Measurements from ENCODE around the gene TBC1D22A. TPM values are rescaled to one million over a fixed set of nuclear protein-coding genes. Genes with fewer than 3 reads are reported as not detected.

Gene TBC1D22A
- polyA plus RNA-seq, 2 donors, result 15.1 to 17.4 TPM

- H3K9me3 ChIP-seq (ENCODE audit: control insufficient read depth in 2 of 2, insufficient read depth in 1 of 2, low read depth in 1 of 2, low read length in 1 of 2), result no peaks in the 10 kb centered on the region
- H3K4me3 ChIP-seq (ENCODE audit: low read depth in 1 of 2, low read length in 2 of 2), result no peak overlapping the region
- no peaks in the 10 kb centered on the region for H3K27me3 ChIP-seq (ENCODE audit: control insufficient read depth in 1 of 2, insufficient read depth in 2 of 2, low read length in 2 of 2)
- WGBS, 2 donors, result 31 to 46% methylated on average over 14 of the region's 14 CpGs
- peaks cover 0 to 7% of the 10 kb centered on the region in 2 donors for H3K4me1 ChIP-seq (ENCODE audit: control insufficient read depth in 2 of 2, insufficient read depth in 2 of 2, low read length in 1 of 2)
- no peak overlapping the region for H3K27ac ChIP-seq (ENCODE audit: low read depth in 2 of 2, low read length in 1 of 2)
- H3K36me3 ChIP-seq (ENCODE audit: control insufficient read depth in 2 of 2, insufficient read depth in 2 of 2, low read length in 1 of 2), result peaks cover 10 to 31% of the 10 kb centered on the region in 2 donors
These were observed 231.2 kb downstream of the TBC1D22A start for GRCh38 chr22:46993633-46994032.

- Histone ChIP-seq H3K27ac (ENCODE audit: low read depth in 2 of 2, low read length in 1 of 2) (no peak overlapping the region), H3K36me3 (ENCODE audit: control insufficient read depth in 2 of 2, insufficient read depth in 2 of 2, low read length in 1 of 2) (peaks cover 10 to 31% of the 10 kb centered on the region in 2 donors), H3K9me3 (ENCODE audit: control insufficient read depth in 2 of 2, insufficient read depth in 1 of 2, low read depth in 1 of 2, low read length in 1 of 2) (no peaks in the 10 kb centered on the region), H3K27me3 (ENCODE audit: control insufficient read depth in 1 of 2, insufficient read depth in 2 of 2, low read length in 2 of 2) (no peaks in the 10 kb centered on the region), H3K4me1 (ENCODE audit: control insufficient read depth in 2 of 2, insufficient read depth in 2 of 2, low read length in 1 of 2) (peaks cover 0 to 7% of the 10 kb centered on the region in 2 donors), H3K4me3 (ENCODE audit: low read depth in 1 of 2, low read length in 2 of 2) (no peak overlapping the region)
- WGBS, 2 donors, result 87 to 90% methylated on average over 11 of the region's 11 CpGs
These were observed 231.8 kb downstream of the TBC1D22A start for GRCh38 chr22:46994265-46994664.

GRCh38 chr22:46994983-46995382 is 232.5 kb downstream of the TBC1D22A start:
- 89 to 96% methylated on average over 13 of the region's 13 CpGs for WGBS, 2 donors
- Histone ChIP-seq H3K27ac (ENCODE audit: low read depth in 2 of 2, low read length in 1 of 2) (no peak overlapping the region), H3K36me3 (ENCODE audit: control insufficient read depth in 2 of 2, insufficient read depth in 2 of 2, low read length in 1 of 2) (peaks cover 10 to 31% of the 10 kb centered on the region in 2 donors), H3K4me3 (ENCODE audit: low read depth in 1 of 2, low read length in 2 of 2) (no peak overlapping the region), H3K27me3 (ENCODE audit: control insufficient read depth in 1 of 2, insufficient read depth in 2 of 2, low read length in 2 of 2) (no peaks in the 10 kb centered on the region), H3K9me3 (ENCODE audit: control insufficient read depth in 2 of 2, insufficient read depth in 1 of 2, low read depth in 1 of 2, low read length in 1 of 2) (no peaks in the 10 kb centered on the region), H3K4me1 (ENCODE audit: control insufficient read depth in 2 of 2, insufficient read depth in 2 of 2, low read length in 1 of 2) (peaks cover 0 to 7% of the 10 kb centered on the region in 2 donors)

- Histone ChIP-seq H3K27me3 (ENCODE audit: control insufficient read depth in 1 of 2, insufficient read depth in 2 of 2, low read length in 2 of 2) (no peaks in the 10 kb centered on the region), H3K27ac (ENCODE audit: low read depth in 2 of 2, low read length in 1 of 2) (no peak overlapping the region), H3K4me1 (ENCODE audit: control insufficient read depth in 2 of 2, insufficient read depth in 2 of 2, low read length in 1 of 2) (peaks cover 0 to 7% of the 10 kb centered on the region in 2 donors), H3K9me3 (ENCODE audit: control insufficient read depth in 2 of 2, insufficient read depth in 1 of 2, low read depth in 1 of 2, low read length in 1 of 2) (no peaks in the 10 kb centered on the region), H3K36me3 (ENCODE audit: control insufficient read depth in 2 of 2, insufficient read depth in 2 of 2, low read length in 1 of 2) (peaks cover 10 to 29% of the 10 kb centered on the region in 2 donors), H3K4me3 (ENCODE audit: low read depth in 1 of 2, low read length in 2 of 2) (no peak overlapping the region)
- 93 to 94% methylated on average over 21 to 24 of the region's 24 CpGs for WGBS, 2 donors
These were observed 233.3 kb downstream of the TBC1D22A start for GRCh38 chr22:46995501-46996360.

GRCh38 chr22:46996595-46997310 is 234.3 kb downstream of the TBC1D22A start:
- Histone ChIP-seq H3K27me3 (ENCODE audit: control insufficient read depth in 1 of 2, insufficient read depth in 2 of 2, low read length in 2 of 2) (no peaks in the 10 kb centered on the region), H3K36me3 (ENCODE audit: control insufficient read depth in 2 of 2, insufficient read depth in 2 of 2, low read length in 1 of 2) (peaks cover 6 to 19% of the 10 kb centered on the region in 2 donors), H3K4me3 (ENCODE audit: low read depth in 1 of 2, low read length in 2 of 2) (no peak overlapping the region), H3K27ac (ENCODE audit: low read depth in 2 of 2, low read length in 1 of 2) (no peak overlapping the region), H3K9me3 (ENCODE audit: control insufficient read depth in 2 of 2, insufficient read depth in 1 of 2, low read depth in 1 of 2, low read length in 1 of 2) (no peaks in the 10 kb centered on the region), H3K4me1 (ENCODE audit: control insufficient read depth in 2 of 2, insufficient read depth in 2 of 2, low read length in 1 of 2) (peaks cover 0 to 7% of the 10 kb centered on the region in 2 donors)
- 80 to 93% methylated on average over 11 of the region's 11 CpGs for WGBS, 2 donors

GRCh38 chr22:46997311-46997970 is 235.0 kb downstream of the TBC1D22A start:
- Histone ChIP-seq H3K27me3 (ENCODE audit: control insufficient read depth in 1 of 2, insufficient read depth in 2 of 2, low read length in 2 of 2) (no peaks in the 10 kb centered on the region), H3K9me3 (ENCODE audit: control insufficient read depth in 2 of 2, insufficient read depth in 1 of 2, low read depth in 1 of 2, low read length in 1 of 2) (no peaks in the 10 kb centered on the region), H3K27ac (ENCODE audit: low read depth in 2 of 2, low read length in 1 of 2) (no peak overlapping the region), H3K4me3 (ENCODE audit: low read depth in 1 of 2, low read length in 2 of 2) (no peak overlapping the region), H3K36me3 (ENCODE audit: control insufficient read depth in 2 of 2, insufficient read depth in 2 of 2, low read length in 1 of 2) (peaks cover 1 to 14% of the 10 kb centered on the region in 2 donors), H3K4me1 (ENCODE audit: control insufficient read depth in 2 of 2, insufficient read depth in 2 of 2, low read length in 1 of 2) (peaks cover 0 to 7% of the 10 kb centered on the region in 2 donors)
- 88 to 89% methylated on average over 15 of the region's 15 CpGs for WGBS, 2 donors

GRCh38 chr22:46998331-46998730 is 235.9 kb downstream of the TBC1D22A start:
- peaks cover 0 to 7% of the 10 kb centered on the region in 2 donors for H3K4me1 ChIP-seq (ENCODE audit: control insufficient read depth in 2 of 2, insufficient read depth in 2 of 2, low read length in 1 of 2)
- WGBS, 2 donors, result 96 to 98% methylated on average over 12 of the region's 12 CpGs
- H3K27ac ChIP-seq (ENCODE audit: low read depth in 2 of 2, low read length in 1 of 2), result no peak overlapping the region
- no peaks in the 10 kb centered on the region for H3K9me3 ChIP-seq (ENCODE audit: control insufficient read depth in 2 of 2, insufficient read depth in 1 of 2, low read depth in 1 of 2, low read length in 1 of 2)
- H3K27me3 ChIP-seq (ENCODE audit: control insufficient read depth in 1 of 2, insufficient read depth in 2 of 2, low read length in 2 of 2), result no peaks in the 10 kb centered on the region
- H3K4me3 ChIP-seq (ENCODE audit: low read depth in 1 of 2, low read length in 2 of 2), result no peak overlapping the region
- H3K36me3 ChIP-seq (ENCODE audit: control insufficient read depth in 2 of 2, insufficient read depth in 2 of 2, low read length in 1 of 2), result peaks cover 0 to 16% of the 10 kb centered on the region in 2 donors

GRCh38 chr22:47000256-47000655 is 237.8 kb downstream of the TBC1D22A start:
- Histone ChIP-seq H3K36me3 (ENCODE audit: control insufficient read depth in 2 of 2, insufficient read depth in 2 of 2, low read length in 1 of 2) (peaks cover 0 to 21% of the 10 kb centered on the region in 2 donors), H3K27ac (ENCODE audit: low read depth in 2 of 2, low read length in 1 of 2) (no peak overlapping the region), H3K4me1 (ENCODE audit: control insufficient read depth in 2 of 2, insufficient read depth in 2 of 2, low read length in 1 of 2) (no peaks in the 10 kb centered on the region), H3K27me3 (ENCODE audit: control insufficient read depth in 1 of 2, insufficient read depth in 2 of 2, low read length in 2 of 2) (no peaks in the 10 kb centered on the region), H3K9me3 (ENCODE audit: control insufficient read depth in 2 of 2, insufficient read depth in 1 of 2, low read depth in 1 of 2, low read length in 1 of 2) (no peaks in the 10 kb centered on the region), H3K4me3 (ENCODE audit: low read depth in 1 of 2, low read length in 2 of 2) (no peak overlapping the region)
- 90 to 94% methylated on average over 11 of the region's 11 CpGs for WGBS, 2 donors

GRCh38 chr22:47000888-47001287 is 238.4 kb downstream of the TBC1D22A start:
- 79 to 87% methylated on average over 4 of the region's 4 CpGs for WGBS, 2 donors
- no peak overlapping the region for H3K27ac ChIP-seq (ENCODE audit: low read depth in 2 of 2, low read length in 1 of 2)
- H3K27me3 ChIP-seq (ENCODE audit: control insufficient read depth in 1 of 2, insufficient read depth in 2 of 2, low read length in 2 of 2), result no peaks in the 10 kb centered on the region
- H3K4me3 ChIP-seq (ENCODE audit: low read depth in 1 of 2, low read length in 2 of 2), result no peak overlapping the region
- no peaks in the 10 kb centered on the region for H3K9me3 ChIP-seq (ENCODE audit: control insufficient read depth in 2 of 2, insufficient read depth in 1 of 2, low read depth in 1 of 2, low read length in 1 of 2)
- H3K36me3 ChIP-seq (ENCODE audit: control insufficient read depth in 2 of 2, insufficient read depth in 2 of 2, low read length in 1 of 2), result peaks cover 0 to 20% of the 10 kb centered on the region in 2 donors
- H3K4me1 ChIP-seq (ENCODE audit: control insufficient read depth in 2 of 2, insufficient read depth in 2 of 2, low read length in 1 of 2), result no peaks in the 10 kb centered on the region
